GM18520 (cell line): Measurements from ENCODE around the gene HSPA13.
"Not testable (repeated sequence)": the region's sequence is repeated elsewhere in the genome, so short reads cannot be mapped to it uniquely, and the experiment has no call there.

Source experiments
- ATAC-seq: cut with Tn5 transposase; IDR thresholded peaks from one replicate; pipeline ENCODE4 v1.9.1; 2021; ENCODE audit not compliant: unreplicated experiment

Gene HSPA13, protein sequence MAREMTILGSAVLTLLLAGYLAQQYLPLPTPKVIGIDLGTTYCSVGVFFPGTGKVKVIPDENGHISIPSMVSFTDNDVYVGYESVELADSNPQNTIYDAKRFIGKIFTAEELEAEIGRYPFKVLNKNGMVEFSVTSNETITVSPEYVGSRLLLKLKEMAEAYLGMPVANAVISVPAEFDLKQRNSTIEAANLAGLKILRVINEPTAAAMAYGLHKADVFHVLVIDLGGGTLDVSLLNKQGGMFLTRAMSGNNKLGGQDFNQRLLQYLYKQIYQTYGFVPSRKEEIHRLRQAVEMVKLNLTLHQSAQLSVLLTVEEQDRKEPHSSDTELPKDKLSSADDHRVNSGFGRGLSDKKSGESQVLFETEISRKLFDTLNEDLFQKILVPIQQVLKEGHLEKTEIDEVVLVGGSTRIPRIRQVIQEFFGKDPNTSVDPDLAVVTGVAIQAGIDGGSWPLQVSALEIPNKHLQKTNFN

DNA sequence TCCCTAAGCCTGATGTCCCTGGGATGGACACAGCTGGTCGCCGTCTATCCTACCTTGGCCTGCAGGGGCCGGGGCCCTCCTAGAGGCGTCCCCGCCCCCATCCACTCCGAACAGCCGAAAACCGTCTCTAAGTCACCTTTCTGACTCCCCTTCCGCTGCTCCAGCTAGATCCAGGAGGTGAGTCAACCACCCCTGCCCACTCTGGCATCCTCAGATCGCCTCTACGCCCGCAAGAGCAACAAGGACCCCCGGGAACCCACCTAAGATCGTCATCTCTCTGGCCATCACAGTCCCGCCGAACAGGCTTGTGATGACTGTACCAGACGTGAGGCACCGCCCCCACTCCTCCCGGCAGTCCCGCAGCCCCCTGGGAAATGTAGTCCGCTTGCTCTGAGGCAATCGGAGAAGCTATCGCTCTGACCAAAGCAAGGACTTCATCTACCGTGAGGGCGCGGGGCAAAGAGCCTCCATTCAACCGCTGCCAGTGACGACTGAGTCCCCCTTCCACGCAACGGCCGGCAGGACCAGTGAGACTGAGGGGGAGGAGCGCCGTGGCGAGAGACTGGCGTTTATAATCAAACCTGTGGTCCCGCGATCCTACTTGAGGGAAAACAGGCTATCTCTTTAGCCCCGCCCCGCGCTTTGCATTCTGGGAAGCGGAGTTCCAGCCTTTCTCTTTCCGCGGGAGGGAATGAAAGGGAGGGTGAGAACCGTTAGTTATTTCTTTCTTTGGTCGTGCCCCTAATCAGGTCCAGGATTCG, at the start of gene HSPA13:
Gene HSPA13, minus strand, starts transcription at position 312 of the 761 bp plus-strand sequence. Its CDS starts 27 bp downstream, at position 285.
- peak; percentile 98 for ATAC-seq

DNA sequence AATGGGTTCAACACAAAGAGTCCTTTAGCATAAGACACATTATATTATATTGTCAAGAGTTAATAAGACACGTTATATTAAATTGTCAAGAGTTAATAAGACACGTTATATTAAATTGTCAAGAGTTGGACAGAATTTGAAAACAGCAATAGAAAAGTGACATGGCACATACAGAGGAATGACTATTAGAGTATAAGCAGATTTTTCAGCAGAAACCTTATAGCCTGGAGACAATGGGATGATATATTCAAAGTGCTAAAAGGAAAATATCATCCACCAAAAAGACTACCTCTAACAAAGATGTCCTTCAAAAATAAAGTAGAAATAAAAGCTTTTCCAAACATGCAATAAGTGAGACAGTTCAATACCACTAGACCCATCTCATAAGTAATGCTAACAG, 36.0 kb upstream of the HSPA13 start:
- no peak for ATAC-seq

DNA sequence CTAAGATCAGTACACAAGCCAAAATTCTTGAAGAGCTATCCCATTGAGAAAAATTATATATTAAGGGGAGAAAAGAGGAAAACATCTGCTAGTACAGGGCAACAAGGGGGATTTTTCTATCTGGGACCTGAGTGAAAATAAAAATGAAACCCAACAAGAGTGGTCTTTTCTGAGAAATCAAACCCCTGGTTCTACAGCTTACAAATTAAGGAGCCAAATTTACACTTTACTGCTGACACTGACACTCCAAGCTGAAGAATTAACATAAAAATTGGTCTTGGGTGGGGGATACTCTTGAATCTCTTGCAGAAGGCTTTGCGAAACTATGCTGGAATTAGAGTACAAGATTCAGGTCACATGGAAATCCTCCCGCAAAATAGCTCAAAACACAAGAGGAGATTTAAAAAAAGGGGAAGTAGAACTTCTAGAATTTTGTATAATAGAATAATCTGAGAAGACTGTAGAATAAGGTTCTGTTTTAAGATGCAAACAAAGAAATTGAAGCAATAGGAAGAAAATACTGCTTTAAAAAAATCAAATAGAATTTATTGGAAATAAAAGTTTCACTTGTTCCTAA, 32.1 kb upstream of the HSPA13 start:
- ATAC-seq: no peak

DNA sequence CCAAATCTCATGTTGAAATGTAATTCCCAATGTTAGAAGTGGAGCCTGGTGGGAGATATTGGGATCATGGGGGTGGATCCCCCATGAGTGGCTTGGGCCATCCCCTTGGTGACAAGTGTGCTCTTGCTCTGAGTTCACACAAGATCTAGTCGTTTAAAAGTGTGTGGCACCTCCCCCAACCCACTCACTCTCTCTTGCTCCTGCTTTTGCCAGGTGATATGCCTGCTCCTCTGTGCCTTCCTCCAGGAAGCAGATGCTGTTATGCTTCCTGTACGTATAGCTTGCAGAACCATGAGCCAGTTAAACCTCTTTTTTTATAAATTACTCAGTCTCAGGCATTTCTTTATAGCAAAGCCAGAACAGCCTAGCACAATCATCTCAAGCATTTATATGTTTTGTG, 23.0 kb upstream of the HSPA13 start:
- ATAC-seq: no peak

DNA sequence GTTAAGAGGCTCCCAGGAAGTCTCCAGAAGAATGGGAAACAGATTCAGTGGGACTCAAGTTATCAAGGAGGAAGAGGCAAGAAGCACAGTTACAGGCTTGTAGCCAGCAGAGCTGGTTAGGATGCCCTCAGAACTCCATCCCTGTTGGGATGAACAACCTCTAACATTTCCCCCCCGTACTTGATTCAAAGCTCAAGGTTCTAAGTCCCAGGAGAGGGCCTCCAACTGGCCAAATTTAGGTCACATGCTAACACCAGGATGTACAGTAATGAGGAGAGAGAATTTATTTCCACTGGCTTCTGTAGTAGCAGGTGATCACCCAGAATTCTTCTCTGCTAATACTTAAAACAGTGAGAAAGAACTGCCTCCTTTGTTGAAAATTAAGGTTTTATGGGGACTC, 22.3 kb upstream of the HSPA13 start:
- no peak for ATAC-seq

DNA sequence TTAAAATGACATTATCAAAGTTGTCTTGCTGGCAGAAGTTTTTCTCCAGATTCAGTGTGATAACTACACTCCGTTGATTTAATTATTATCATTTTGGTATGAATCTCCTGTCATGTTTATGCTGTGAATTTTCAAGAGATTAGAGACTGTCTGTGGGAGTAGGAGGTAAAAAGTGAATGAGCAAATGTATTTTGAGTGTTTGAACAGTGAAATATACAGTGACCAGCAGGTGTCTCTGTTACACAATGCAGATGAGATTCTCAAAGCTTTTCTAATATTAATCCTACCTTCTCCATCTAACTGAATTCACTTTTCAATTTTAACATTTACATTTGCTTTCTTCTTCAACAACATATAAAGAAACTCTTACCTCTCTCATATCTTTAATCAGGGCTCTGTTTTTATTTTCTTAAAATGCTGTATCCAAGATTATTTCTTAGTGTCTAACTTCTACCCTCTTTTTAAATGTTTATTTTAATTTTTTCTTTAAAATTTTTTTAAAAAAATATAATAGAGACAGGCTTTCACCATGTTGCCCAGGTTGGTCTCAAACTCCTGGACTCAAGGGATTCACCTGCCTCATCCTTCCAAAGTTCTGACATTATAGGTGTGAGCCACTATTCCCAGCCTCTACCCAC, 20.9 kb upstream of the HSPA13 start:
- peak; percentile 53 for ATAC-seq

DNA sequence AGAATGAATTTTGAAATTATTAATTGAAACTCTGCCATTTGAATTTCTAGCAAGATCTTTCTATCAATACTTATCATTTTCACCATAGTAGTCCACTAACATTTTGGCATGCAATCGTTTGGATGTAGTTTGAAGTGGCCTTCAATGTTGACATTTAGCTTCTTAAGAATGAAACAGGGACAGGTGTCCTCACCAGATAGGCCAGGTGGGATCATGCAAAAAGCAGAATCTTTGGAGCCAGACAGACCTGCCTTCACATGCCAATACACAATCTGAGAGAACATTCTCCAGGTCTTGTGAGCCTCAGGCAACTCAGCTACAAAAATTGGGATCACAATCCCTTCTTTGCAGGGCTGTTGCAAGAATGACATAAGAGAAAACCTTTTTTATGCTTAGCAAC, 18.3 kb upstream of the HSPA13 start:
- ATAC-seq: no peak

DNA sequence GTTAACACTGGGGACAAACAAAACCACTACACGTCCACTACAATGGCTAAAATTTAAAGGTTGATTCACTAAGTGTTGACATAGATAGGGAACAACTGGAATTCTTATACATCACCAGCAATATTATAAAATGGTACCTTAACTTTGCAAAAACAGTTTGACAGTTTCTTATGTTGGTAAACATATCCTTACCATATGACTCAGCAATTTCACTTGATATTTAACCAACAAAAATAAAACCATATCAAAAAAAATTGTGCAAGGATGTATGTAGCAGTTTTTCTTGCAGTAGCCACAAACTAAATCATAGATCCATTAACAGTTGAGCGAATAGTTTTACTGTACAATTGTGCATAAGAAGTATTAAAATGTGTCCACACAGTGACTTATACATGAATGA, 5.3 kb upstream of the HSPA13 start:
- no peak for ATAC-seq

DNA sequence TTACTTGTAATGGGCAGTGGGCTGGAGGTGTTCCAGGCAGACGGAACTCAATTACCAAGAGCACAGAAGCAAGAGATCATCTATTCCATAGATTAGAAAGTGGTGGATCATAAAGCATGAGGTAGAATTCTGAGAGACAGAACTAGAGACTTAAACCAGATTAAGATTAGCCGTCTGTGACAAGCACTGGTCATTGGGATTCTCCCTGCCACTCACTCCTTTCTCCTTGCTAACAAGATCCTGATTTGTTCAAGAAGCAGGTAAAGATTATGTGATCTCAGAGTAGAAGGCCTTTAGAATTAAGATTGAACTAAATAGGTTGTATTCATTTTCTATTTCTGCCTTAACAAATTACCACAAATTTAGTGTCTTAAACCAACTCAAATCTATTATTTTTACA, 1.5 kb upstream of the HSPA13 start:
- no peak for ATAC-seq

DNA sequence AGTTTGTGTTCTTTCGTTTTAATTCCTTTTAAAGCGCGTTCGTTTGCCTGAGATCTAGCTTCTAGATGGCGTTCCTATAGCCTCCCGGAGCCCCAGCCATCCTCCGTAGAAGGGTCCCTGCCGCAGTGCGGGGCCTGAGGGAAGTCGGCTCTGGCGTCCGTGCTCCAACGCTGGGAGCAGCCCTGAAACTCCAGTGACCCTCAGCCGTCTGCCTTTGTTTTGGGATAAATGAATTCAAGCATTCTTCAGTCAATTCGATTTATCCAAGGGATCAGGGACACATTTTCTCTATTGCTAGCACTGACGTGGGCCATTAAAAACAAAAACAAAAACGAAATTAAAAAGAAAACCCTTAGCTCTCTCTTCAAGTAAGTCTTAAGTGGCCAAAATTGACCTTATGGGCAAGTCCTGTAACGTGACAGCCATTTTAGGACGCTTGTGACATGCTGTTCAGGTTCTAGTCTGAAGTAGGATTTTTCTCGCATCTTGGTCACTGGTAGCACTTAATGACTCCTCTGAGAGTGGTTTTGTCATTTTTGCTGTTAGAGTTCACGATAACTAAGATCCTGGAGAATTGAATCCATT, 742 bp upstream of the HSPA13 start:
- ATAC-seq: peak; percentile 9

DNA sequence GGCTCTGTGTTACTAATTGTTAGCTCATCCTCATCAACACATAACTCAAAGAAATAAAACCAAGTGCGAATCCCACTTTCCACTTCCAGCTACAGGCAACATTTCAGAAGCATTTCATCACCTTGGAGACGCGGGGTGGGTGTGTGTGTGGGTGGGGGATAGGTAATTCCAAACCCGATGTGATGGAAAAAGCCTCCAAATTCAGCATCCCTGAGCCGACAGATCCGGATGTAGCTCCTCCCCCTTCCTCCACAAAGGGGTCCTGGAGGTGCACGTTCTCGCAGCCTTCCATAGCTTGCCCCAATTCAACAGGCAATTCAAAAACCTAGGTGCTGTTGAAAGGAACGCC, 486 bp downstream of the HSPA13 start:
- ATAC-seq: no peak

DNA sequence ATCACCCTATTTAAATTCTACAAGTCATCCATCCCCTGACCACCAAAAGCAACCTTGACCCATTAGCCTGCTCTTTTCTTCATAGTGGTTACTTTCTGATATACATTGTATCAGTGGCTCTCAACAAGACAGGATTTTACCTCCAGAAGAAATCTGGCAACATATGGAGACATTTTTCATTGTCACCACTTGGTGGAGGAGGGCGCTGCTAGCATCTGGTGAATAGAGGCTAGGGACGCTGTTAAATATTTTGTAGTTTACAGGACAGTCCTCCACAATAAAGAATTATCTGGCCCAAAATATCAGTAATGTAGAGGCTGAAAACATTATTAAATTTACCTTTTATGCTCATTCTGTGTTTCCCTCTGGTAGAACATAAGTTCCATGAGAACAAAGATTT, 6.1 kb downstream of the HSPA13 start:
- no peak for ATAC-seq

DNA sequence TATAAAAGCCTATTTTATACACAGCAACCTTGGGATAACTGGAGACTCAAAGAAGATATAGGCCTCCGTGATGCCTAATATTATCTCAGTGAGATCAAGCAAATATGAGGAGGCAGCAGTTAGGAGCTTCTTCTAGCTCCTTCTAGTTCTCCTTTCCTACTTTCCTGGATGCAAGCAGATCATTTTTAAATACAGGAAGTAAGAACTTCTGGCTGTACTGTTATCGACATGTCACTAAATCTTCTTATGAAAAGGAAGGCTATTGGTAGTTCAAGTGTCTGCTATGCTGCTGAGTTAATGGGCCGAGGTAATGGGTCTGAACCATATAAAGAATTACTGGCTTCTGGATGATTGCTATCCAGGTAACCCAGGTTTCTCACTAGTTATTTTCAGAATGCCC, 15.9 kb downstream of the HSPA13 start:
- no peak for ATAC-seq

DNA sequence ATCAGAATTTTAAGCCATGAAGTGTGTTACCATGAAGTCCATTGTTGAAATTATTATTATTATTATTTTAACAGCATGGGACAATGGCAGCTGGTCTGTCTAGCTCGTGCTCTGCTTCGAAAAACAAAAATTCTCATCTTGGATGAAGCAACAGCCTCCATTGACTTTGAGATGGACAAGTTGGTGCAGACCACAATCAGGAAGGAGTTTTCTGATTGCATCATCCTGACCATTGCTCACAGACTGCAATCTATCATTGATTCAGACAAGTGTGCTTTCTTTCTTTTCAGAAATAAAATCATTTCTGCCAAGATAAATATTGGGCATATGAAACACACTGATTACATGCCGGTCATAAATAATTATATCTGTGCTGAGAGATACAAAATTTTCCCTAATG, 21.0 kb downstream of the HSPA13 start:
- no peak for ATAC-seq

DNA sequence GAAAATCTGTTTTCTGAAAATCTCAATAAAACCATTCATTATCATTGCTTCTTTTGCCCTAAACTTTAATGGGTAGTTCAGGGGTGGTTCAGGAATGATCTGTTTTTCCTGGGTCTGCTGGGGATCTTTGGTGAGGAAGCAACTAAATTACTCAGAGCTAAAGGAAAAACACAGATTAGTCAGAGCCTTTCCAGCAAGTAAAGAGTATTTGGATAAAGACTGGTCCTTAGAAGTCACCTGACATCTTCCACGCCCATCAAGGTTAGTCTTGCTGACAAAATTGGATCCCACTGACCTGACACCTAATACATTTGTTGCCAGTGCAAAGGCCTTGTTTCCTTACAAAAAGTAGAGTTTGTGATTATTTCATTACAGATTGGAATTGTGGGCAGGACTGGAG, 24.2 kb downstream of the HSPA13 start:
- no peak for ATAC-seq

DNA sequence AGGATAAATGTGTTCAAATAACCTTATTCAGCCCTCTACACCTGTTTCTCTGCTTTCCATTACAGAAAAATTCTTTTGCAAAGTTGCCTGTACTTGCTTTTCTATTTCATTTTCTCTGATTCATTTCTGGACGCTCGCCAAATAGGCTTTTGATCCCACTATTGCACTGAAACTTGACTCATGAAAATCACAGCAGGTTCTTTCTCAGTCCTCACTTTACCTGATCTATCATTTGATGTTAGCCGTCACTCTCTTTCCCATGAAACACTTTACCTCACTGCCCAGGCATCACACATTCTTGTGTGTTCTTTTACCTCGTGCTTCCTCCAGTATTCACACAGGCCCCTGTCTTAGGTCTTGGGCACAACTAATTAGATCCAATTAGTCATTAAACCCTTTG, 26.2 kb downstream of the HSPA13 start:
- ATAC-seq: no peak

DNA sequence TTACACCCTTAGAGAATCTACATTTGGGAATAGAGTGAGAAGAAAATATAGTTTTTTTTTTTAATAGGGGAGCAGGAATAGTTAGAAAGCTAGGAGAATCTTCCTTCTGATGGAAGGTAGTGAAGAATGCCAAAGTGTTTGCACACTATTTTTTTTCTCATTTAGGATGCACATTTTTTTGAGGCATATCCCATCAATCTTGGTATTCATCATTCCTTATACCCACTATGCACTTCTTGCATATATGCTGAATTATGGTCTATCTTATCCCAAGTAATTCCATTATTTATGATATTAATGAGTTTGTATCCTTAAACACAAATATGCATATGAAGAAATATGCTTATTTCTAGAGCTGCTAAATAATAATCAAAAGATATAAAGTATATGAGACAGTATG, 28.4 kb downstream of the HSPA13 start:
- ATAC-seq: no peak

DNA sequence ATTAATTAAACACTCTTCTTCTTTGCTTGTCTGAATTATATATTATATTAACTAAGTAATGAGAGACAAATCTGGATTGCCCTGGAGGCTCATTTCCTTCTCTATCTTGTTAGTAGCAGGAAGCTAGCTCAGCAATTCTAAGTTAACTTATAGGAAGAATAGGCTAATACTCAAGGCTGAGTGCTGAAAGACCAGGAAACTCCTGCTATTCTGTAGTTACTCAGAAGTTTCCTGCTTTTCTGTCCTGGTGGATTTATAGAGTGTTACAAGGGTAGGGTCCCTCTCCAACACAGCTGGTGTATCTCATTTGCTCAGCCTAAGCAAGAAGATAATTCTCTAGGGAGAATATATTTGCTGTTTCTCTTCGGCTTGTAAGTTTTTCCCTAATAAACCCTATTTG, 29.2 kb downstream of the HSPA13 start:
- ATAC-seq: no peak

DNA sequence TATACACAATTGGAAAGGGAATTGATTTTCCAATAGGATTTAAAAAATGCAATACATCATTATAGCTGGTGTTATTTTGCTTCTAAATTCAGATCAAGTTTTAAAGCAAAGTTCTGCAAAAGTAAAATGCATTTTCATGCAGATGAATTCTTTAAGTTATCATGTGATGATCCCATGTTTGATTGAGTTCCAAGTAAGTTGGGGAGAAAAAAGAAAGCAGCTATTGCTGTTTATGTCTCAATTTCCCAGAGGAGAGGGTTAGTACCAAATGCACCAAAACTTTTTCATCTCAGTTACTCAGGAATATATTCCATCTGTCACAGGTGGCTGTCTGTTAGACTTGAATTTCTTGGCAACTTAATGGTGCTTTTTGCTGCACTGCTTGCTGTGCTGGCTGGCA, 29.7 kb downstream of the HSPA13 start:
- ATAC-seq: no peak

DNA sequence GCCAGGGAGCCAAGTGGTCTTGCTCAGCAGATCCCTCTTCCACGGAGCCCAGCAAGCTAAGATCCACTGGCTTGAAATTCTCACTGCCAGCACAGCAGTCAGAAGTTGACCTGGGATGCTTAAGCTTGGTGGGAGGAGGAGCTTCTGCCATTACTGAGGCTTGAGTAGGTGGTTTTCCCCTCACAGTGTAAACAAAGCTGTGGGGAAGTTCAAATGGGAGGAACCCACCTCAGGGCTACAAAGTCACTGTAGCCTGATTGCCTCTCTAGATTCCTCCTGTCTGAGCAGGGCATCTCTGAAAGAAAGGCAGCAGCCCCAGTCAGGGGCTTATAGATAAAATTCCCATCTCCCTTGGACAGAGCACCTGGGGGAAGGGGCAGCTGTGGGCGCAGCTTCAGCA, 55.6 kb downstream of the HSPA13 start:
- not testable (repeated sequence) for ATAC-seq

DNA sequence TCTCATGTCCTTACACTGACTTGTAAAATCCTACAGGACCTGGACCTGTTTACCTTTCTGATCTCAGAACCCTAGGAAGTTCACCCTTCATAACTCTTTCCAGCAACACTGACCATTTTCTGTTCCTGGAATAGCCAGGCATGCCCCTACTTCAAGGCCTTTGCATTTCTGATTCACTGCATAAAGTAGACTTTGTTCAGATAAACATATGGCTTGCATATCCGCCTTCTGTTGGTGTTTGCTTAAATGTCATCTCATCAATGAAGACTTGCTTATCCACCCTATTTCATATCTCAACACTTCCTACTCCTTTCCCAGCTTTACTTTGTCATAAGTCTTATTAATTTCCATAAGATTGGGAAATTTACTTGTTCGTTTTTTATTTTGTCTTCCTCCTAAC, 57.4 kb downstream of the HSPA13 start:
- no peak for ATAC-seq
